Activated CD8-positive, alpha-beta T cell treated with anti-CD3 and anti-CD28 coated beads for 36 hours (primary cell): ENCODE data around the gene STIM1. TPM values are rescaled to one million over a fixed set of nuclear protein-coding genes. Genes with fewer than 3 reads are reported as not detected.
A peak's percentile ranks its signal among the peaks of the same experiment; 100 is the strongest.

Experiments used
- ATAC-seq: fragments of 200-7000 bp; cut with Tn5 transposase; one replicate; pipeline ENCODE4 v1.10.0; 2021; ENCODE audit warnings: mild to moderate bottlenecking, moderate library complexity
- CTCF ChIA-PET: fragments of 350-600 bp; sonication (Branson Sonifier 250); formaldehyde crosslinking; loops from one replicate; lab custom pipeline; 2021; ENCODE audit warnings: antibody characterized with exemption; lab: Charles Lee
- POLR2A ChIA-PET: fragments of 350-600 bp; sonication (Branson Sonifier 250); formaldehyde crosslinking; loops from one replicate; lab custom pipeline; 2021; ENCODE audit warnings: antibody characterized with exemption; lab: Charles Lee
- DNase-seq: peaks from one replicate; pipeline ENCODE4 v3.0.0-alpha.2; 2020
- H3K27ac Mint-ChIP-seq: one replicate; pipeline ENCODE4 v1.8.0; 2021; ENCODE audit warnings: mild to moderate bottlenecking, mixed read lengths
- H3K27me3 Mint-ChIP-seq: one replicate; pipeline ENCODE4 v1.8.0; 2021; ENCODE audit warnings: mixed read lengths
- H3K36me3 Mint-ChIP-seq: one replicate; pipeline ENCODE4 v1.8.0; 2021; ENCODE audit warnings: low read depth, mixed read lengths
- H3K4me1 Mint-ChIP-seq: one replicate; pipeline ENCODE4 v1.8.0; 2021; ENCODE audit warnings: low read depth, mixed read lengths
- H3K4me3 Mint-ChIP-seq: one replicate; pipeline ENCODE4 v1.8.0; 2021; ENCODE audit warnings: mild to moderate bottlenecking, moderate library complexity, mixed read lengths
- H3K9me3 Mint-ChIP-seq: one replicate; pipeline ENCODE4 v1.8.0; 2021; ENCODE audit warnings: mixed read lengths
- CTCF ChIP-seq: fragments of 200-600 bp; IDR thresholded peaks from one replicate; pipeline ENCODE4 v1.8.0; 2022; ENCODE audit warnings: antibody characterized with exemption, mild to moderate bottlenecking
- intact Hi-C: fragments of 100-400 bp; cut with micrococcal nuclease; formaldehyde crosslinking; loops from one replicate; pipeline ENCODE4 v1.10.0; 2022
- total RNA-seq, 2 experiments: library from RNA; stranded (reverse); gene quantifications; one replicate each; pipeline ENCODE4 v1.2.3, GENCODE V29; 2021

STIM1 gene
- total RNA-seq, 2 experiments from 2014 or later = 60.8 to 61.4 TPM

GRCh38 chr11:4063348-4063747 lies 207.9 kb downstream of the STIM1 start:
- ATAC-seq = no peak
- H3K27ac Mint-ChIP-seq = no peak overlapping the region
- no peak for DNase-seq
- intact Hi-C loops = no loop called here
- ChIA-PET CTCF (interaction anchor here (3.9 to 20.5 kb wide), 2 partner anchors 10 to 216 kb away, joined by 51 to 775 read pairs; partner anchors contain the start of genes RHOG and STIM1), POLR2A (interaction anchor here (0.8 to 0.9 kb wide), 2 partner anchors 10 to 17 kb away, joined by 3 to 4 read pairs; no protein-coding TSS in a partner anchor)
- no peaks in the 10 kb centered on the region for H3K27me3 Mint-ChIP-seq
- H3K9me3 Mint-ChIP-seq = no peaks in the 10 kb centered on the region
- TF ChIP-seq CTCF = no peak
- peaks cover 11% of the 10 kb centered on the region for H3K36me3 Mint-ChIP-seq
- peaks cover 54% of the 10 kb centered on the region for H3K4me1 Mint-ChIP-seq
- no peak overlapping the region for H3K4me3 Mint-ChIP-seq

GRCh38 chr11:4064278-4064955 lies 209.0 kb downstream of the STIM1 start:
- intact Hi-C loops = no loop called here
- no peak overlapping the region for H3K4me3 Mint-ChIP-seq
- DNase-seq (no peak), ATAC-seq (peak; percentile 38)
- no peaks in the 10 kb centered on the region for H3K27me3 Mint-ChIP-seq
- peaks cover 6% of the 10 kb centered on the region for H3K36me3 Mint-ChIP-seq
- peaks cover 58% of the 10 kb centered on the region for H3K4me1 Mint-ChIP-seq
- POLR2A ChIA-PET = interaction anchor here (0.8 to 1.3 kb wide), 3 partner anchors 9 to 215 kb away, joined by 3 to 4 read pairs (median 4); no protein-coding TSS in a partner anchor
- H3K9me3 Mint-ChIP-seq = no peaks in the 10 kb centered on the region
- CTCF ChIA-PET = interaction anchor here (1.0 to 20.5 kb wide), 5 partner anchors 9 to 217 kb away, joined by 3 to 775 read pairs (median 3); partner anchors contain the start of genes RHOG and STIM1
- TF ChIP-seq CTCF = no peak
- peak overlapping the region; percentile 60 for H3K27ac Mint-ChIP-seq

GRCh38 chr11:4065086-4065485 lies 209.6 kb downstream of the STIM1 start:
- no peak for TF ChIP-seq CTCF
- Mint-ChIP-seq H3K4me1 (peaks cover 64% of the 10 kb centered on the region), H3K27ac (peak overlapping the region; percentile 48), H3K4me3 (no peak overlapping the region), H3K9me3 (no peaks in the 10 kb centered on the region), H3K36me3 (peaks cover 3% of the 10 kb centered on the region), H3K27me3 (no peaks in the 10 kb centered on the region)
- intact Hi-C loops = no loop called here
- CTCF ChIA-PET = interaction anchor here (1.0 to 20.5 kb wide), 5 partner anchors 8 to 217 kb away, joined by 3 to 775 read pairs (median 3); partner anchors contain the start of genes RHOG and STIM1
- peak; percentile 56 for ATAC-seq
- DNase-seq = peak; percentile 13
- POLR2A ChIA-PET = interaction anchor here (1.0 to 1.7 kb wide), 3 partner anchors 41 to 215 kb away, joined by 3 to 5 read pairs (median 4); partner anchors contain the start of gene STIM1

GRCh38 chr11:4065601-4066377 lies 210.3 kb downstream of the STIM1 start:
- Mint-ChIP-seq H3K4me1 (peaks cover 68% of the 10 kb centered on the region), H3K4me3 (no peak overlapping the region), H3K27me3 (no peaks in the 10 kb centered on the region), H3K9me3 (no peaks in the 10 kb centered on the region), H3K36me3 (peaks cover 5% of the 10 kb centered on the region), H3K27ac (no peak overlapping the region)
- DNase-seq (no peak), ATAC-seq (no peak)
- intact Hi-C loops = no loop called here
- CTCF ChIA-PET = interaction anchor here (0.8 to 20.5 kb wide), 6 partner anchors 7 to 218 kb away, joined by 3 to 775 read pairs (median 3); partner anchors contain the start of genes RHOG and STIM1
- TF ChIP-seq CTCF = no peak
- POLR2A ChIA-PET = interaction anchor here (1.0 to 1.7 kb wide), 4 partner anchors 41 to 224 kb away, joined by 3 to 5 read pairs (median 4); partner anchors contain the start of genes RHOG and STIM1
